ENCODE data around the gene TNFAIP2.

The TNFAIP2 gene

DNA sequence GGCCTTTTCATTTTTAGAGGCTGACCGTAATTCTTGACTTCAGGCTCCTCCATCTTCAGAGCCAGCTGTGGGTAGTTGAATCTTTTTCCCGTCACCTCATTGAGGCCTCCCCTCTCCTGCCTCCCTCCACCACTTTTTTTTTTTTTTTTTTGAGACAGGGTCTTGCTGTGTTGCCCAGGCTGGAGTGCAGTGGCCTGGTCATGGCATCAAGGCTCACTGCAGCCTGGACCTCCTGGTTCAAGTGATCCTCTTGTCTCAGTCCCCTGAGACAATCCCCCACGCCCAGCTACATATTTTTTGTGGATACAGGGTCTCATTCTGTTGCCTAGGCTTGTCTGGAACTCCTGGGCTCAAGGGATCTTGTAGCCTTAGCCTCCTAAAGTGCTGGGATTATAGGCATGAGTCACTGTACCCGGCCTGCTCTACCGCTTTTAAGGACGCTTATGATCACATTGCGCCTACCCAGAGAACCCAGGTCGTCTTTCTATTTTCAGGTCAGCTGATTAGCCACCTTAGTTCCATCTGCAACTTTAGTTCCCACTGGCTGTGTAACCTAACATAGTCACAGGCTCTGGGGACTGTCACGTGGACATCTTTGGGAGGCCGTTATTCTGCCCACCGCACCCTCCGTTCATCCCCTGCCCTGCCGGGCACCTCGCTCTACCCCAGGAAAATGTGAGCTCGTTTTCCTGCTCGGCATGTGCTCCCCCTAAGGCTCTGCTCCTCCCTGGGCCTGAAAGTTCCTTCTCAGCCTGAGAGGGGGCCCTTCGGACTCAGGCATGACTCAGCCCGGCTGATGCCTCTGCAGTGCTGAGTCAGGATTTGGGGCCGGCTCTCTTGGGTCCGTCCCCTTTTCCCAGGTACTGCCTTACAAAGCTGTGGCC lies 13.4 kb downstream of the TNFAIP2 start:
- Histone ChIP-seq H3K4me1 (no peaks in the 10 kb centered on the region), H3K36me3 (replicated peaks) (peaks cover 5% of the 10 kb centered on the region), H3K9me3 (no peaks in the 10 kb centered on the region), H3K27me3 (ENCODE audit: low read depth) (no peaks in the 10 kb centered on the region), H3K4me3 (no peak overlapping the region)
- in situ Hi-C loops (cut with MboI; ENCODE audit: low sequenced_read_pairs): no loop called here
- no peak for DNase-seq (ENCODE audit: low spot score in 2 of 2)

- no peak for DNase-seq (ENCODE audit: low spot score in 2 of 2)
- no peaks in the 10 kb centered on the region for H3K27me3 ChIP-seq (ENCODE audit: low read depth)
- H3K9me3 ChIP-seq: no peaks in the 10 kb centered on the region
- in situ Hi-C loops (cut with MboI; ENCODE audit: low sequenced_read_pairs): no loop called here
- H3K4me1 ChIP-seq: no peaks in the 10 kb centered on the region
- H3K36me3 ChIP-seq (replicated peaks): peaks cover 3% of the 10 kb centered on the region
- H3K4me3 ChIP-seq: no peak overlapping the region
Measured at GRCh38 chr14:103137689-103138300, 14.5 kb downstream of the TNFAIP2 start.

DNA sequence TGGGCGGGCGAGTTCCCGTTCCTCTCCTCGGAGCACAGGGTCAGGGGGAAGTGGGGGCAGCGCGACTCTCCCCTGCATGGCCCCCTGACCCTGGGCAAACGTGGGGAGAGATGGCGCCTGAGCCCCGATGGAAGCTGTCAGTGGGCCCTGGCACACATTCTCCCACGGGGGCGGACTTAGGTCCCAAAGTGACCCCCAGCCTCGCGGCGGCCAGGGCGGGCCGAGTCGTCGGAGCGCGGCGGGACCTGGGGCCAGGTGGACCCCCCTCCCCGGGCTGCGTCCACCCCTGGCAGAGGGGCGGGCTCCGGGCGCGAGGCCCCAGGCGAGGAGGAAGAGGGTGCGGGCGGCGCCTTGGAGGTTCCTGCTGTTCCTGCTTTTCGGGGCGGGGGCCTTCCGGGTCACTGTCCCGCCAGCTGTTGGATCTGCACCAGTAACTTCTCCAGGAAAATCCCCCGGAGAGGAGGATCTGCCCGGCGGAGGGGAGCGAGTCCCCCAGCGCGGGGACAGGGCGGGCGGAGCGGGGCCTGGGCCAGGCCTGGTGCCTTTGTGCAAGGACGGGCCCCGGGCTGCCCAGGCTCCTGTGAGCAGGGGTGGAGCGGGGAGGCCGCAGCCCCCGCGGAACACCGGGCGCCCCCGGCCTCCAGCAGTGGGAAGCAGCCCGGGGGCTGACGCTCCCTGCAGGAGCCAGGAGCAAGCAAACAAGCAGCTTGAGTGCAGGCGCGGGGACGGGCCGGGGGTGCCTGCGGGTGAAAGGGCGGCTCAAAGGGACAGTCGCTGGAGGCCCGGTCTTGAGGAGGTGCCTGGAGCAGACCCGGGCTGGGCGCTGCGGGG lies 15.3 kb downstream of the TNFAIP2 start:
- Histone ChIP-seq H3K9me3 (no peaks in the 10 kb centered on the region), H3K4me3 (no peak overlapping the region), H3K36me3 (replicated peaks) (no peaks in the 10 kb centered on the region; the same call in none of the 2 replicates), H3K27me3 (ENCODE audit: low read depth) (no peaks in the 10 kb centered on the region), H3K4me1 (no peaks in the 10 kb centered on the region)
- no peak for DNase-seq (ENCODE audit: low spot score in 2 of 2)
- in situ Hi-C loops (cut with MboI; ENCODE audit: low sequenced_read_pairs): no loop called here

- no peak overlapping the region for H3K4me3 ChIP-seq
Measured at GRCh38 chr14:103139132-103140025, 16.1 kb downstream of the TNFAIP2 start.

DNA sequence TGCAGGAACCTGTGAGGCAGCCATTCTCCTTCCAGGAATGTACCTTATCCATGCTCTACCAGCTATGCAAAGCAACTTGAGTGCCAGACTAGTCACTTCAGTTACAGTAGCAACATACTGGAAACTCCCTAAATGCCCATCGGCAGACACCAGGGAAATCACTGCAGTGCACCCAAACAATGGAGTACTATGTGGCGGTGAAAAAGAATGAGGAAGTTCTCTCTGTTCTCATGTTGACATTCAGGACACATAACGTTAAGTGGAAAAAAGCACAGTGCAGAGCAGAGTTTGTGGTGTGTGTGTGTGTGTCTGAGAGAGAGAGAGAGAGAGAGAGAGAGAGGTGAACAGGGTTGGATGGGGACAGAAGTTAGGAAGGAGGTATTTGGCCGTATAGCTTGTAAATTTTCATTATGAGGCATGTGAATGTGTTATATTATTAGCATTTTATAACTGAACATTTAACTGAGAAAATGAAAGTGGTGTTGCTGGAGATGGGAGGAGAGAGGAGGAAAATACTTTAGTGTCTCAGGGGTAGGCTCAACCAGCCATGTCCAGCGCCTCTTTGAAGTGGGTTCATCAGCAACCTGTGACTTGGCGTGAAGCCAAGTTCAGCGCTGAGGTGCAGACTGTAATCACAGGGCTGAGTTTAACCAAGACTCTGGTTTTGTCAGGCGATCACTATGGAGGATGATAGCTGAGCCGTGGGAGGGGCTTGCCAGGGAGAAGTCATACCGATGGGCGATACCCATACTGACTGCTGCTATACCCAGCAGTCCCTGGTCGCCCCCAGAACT lies 17.3 kb downstream of the TNFAIP2 start:
- no peak for DNase-seq (ENCODE audit: low spot score in 2 of 2)
- no peaks in the 10 kb centered on the region for H3K36me3 ChIP-seq (replicated peaks)
- H3K27me3 ChIP-seq (ENCODE audit: low read depth): no peaks in the 10 kb centered on the region
- H3K4me1 ChIP-seq: no peaks in the 10 kb centered on the region
- H3K9me3 ChIP-seq: no peaks in the 10 kb centered on the region
- H3K4me3 ChIP-seq: no peak overlapping the region
- in situ Hi-C loops (cut with MboI; ENCODE audit: low sequenced_read_pairs): no loop called here

More at GRCh38 chr14:103139132-103140025, 16.1 kb downstream of the TNFAIP2 start:
- H3K36me3 ChIP-seq (replicated peaks): no peaks in the 10 kb centered on the region; the same call in 1 of the 2 replicates
- DNase-seq (ENCODE audit: low spot score in 2 of 2): no peak
- in situ Hi-C loops (cut with MboI; ENCODE audit: low sequenced_read_pairs): no loop called here
- no peaks in the 10 kb centered on the region for H3K9me3 ChIP-seq
- no peaks in the 10 kb centered on the region for H3K4me1 ChIP-seq
- H3K27me3 ChIP-seq (ENCODE audit: low read depth): no peaks in the 10 kb centered on the region

GRCh38 chr14:103141117-103141796 lies 18.0 kb downstream of the TNFAIP2 start:
- Histone ChIP-seq H3K9me3 (no peaks in the 10 kb centered on the region), H3K4me3 (no peak overlapping the region), H3K36me3 (replicated peaks) (no peaks in the 10 kb centered on the region), H3K27me3 (ENCODE audit: low read depth) (no peaks in the 10 kb centered on the region), H3K4me1 (no peaks in the 10 kb centered on the region)
- in situ Hi-C loops (cut with MboI; ENCODE audit: low sequenced_read_pairs): no loop called here
- peak; percentile 27 to 83 for DNase-seq (ENCODE audit: low spot score in 2 of 2)

GRCh38 chr14:103142026-103142425 lies 18.8 kb downstream of the TNFAIP2 start:
- in situ Hi-C loops (cut with MboI; ENCODE audit: low sequenced_read_pairs): no loop called here
- Histone ChIP-seq H3K36me3 (replicated peaks) (no peaks in the 10 kb centered on the region), H3K27me3 (ENCODE audit: low read depth) (no peaks in the 10 kb centered on the region), H3K4me3 (no peak overlapping the region), H3K4me1 (no peaks in the 10 kb centered on the region), H3K9me3 (no peaks in the 10 kb centered on the region)
- no peak for DNase-seq (ENCODE audit: low spot score in 2 of 2)

- in situ Hi-C loops (cut with MboI; ENCODE audit: low sequenced_read_pairs): no loop called here
- Histone ChIP-seq H3K27me3 (ENCODE audit: low read depth) (no peaks in the 10 kb centered on the region), H3K36me3 (replicated peaks) (no peaks in the 10 kb centered on the region), H3K4me3 (no peak overlapping the region), H3K4me1 (no peaks in the 10 kb centered on the region), H3K9me3 (no peaks in the 10 kb centered on the region)
- DNase-seq (ENCODE audit: low spot score in 2 of 2): no peak
Measured at GRCh38 chr14:103142721-103143302, 19.6 kb downstream of the TNFAIP2 start.

GRCh38 chr14:103143506-103143905 lies 20.2 kb downstream of the TNFAIP2 start:
- DNase-seq (ENCODE audit: low spot score in 2 of 2): no peak
- H3K4me1 ChIP-seq: no peaks in the 10 kb centered on the region
- H3K9me3 ChIP-seq: no peaks in the 10 kb centered on the region
- H3K27me3 ChIP-seq (ENCODE audit: low read depth): no peaks in the 10 kb centered on the region
- in situ Hi-C loops (cut with MboI; ENCODE audit: low sequenced_read_pairs): no loop called here
- H3K36me3 ChIP-seq (replicated peaks): no peaks in the 10 kb centered on the region
- no peak overlapping the region for H3K4me3 ChIP-seq

DNA sequence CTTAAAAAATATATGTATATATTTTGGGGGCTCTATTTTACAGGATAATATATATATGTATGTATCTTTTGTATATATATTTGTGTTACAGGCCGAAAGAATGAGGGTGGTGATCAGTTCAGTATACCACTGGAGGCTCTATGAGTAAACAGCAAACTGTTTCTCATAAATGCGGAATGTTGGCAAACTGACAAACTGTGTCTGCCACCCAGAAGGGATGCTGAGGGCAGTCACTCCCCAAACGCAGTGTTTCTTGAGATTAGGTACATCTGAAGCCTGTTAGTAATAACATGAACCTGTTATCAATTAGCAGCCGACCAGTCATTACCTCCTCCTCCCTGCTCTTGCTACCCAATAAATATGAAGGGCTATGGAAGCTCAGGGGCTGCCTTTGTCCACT lies 20.8 kb downstream of the TNFAIP2 start:
- Histone ChIP-seq H3K4me1 (no peaks in the 10 kb centered on the region), H3K36me3 (replicated peaks) (no peaks in the 10 kb centered on the region), H3K27me3 (ENCODE audit: low read depth) (no peaks in the 10 kb centered on the region), H3K4me3 (no peak overlapping the region), H3K9me3 (no peaks in the 10 kb centered on the region)
- no peak for DNase-seq (ENCODE audit: low spot score in 2 of 2)
- in situ Hi-C loops (cut with MboI; ENCODE audit: low sequenced_read_pairs): no loop called here

DNA sequence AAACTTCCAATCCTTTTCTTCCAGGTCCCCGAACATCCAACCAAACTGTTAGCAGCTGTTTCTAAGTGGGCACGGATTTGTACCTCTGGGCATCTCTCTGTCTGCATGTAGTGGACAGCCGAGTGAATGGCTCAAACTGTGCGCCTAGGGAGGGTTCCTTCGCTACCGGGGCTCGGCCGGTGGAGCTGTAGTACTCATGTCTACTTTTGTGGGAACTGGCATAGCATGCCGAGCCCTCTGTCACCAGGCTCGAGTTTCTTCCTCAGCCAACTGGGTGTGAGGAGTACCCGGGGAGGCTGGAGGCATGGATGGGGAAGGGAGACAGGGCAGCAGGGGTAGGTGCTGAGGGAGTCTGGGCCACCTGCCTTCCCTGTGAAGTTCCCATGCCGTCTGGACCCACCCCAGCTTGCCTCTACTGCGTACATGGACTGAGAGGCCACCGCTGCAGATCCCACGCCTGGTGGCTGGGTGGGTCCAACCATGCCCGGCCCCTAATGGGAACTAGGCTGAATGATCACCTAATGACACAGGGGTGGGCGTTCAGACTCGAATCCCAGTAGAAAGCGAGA lies 23.0 kb downstream of the TNFAIP2 start:
- H3K4me1 ChIP-seq: no peaks in the 10 kb centered on the region
- no peaks in the 10 kb centered on the region for H3K36me3 ChIP-seq (replicated peaks)
- H3K4me3 ChIP-seq: no peak overlapping the region
- no peaks in the 10 kb centered on the region for H3K9me3 ChIP-seq
- no peak for DNase-seq (ENCODE audit: low spot score in 2 of 2)
- in situ Hi-C loops (cut with MboI; ENCODE audit: low sequenced_read_pairs): no loop called here
- H3K27me3 ChIP-seq (ENCODE audit: low read depth): no peaks in the 10 kb centered on the region

All from HAP-1 (cell line).